Activated gamma-delta T cell treated with anti-CD3 and anti-CD28 coated beads, Interleukin-2, amount 50 U/mL, for 16 hours (primary cell): Measurements from ENCODE around the gene ODC1.
A peak's percentile ranks its signal among the peaks of the same experiment; 100 is the strongest.
"Not testable (repeated sequence)": the region's sequence is repeated elsewhere in the genome, so short reads cannot be mapped to it uniquely, and the experiment has no call there.

Experiments
- DNase-seq: peaks from one replicate; pipeline ENCODE4 v3.0.0-alpha.2; 2020; ENCODE audit warnings: low read depth

ODC1 gene

DNA sequence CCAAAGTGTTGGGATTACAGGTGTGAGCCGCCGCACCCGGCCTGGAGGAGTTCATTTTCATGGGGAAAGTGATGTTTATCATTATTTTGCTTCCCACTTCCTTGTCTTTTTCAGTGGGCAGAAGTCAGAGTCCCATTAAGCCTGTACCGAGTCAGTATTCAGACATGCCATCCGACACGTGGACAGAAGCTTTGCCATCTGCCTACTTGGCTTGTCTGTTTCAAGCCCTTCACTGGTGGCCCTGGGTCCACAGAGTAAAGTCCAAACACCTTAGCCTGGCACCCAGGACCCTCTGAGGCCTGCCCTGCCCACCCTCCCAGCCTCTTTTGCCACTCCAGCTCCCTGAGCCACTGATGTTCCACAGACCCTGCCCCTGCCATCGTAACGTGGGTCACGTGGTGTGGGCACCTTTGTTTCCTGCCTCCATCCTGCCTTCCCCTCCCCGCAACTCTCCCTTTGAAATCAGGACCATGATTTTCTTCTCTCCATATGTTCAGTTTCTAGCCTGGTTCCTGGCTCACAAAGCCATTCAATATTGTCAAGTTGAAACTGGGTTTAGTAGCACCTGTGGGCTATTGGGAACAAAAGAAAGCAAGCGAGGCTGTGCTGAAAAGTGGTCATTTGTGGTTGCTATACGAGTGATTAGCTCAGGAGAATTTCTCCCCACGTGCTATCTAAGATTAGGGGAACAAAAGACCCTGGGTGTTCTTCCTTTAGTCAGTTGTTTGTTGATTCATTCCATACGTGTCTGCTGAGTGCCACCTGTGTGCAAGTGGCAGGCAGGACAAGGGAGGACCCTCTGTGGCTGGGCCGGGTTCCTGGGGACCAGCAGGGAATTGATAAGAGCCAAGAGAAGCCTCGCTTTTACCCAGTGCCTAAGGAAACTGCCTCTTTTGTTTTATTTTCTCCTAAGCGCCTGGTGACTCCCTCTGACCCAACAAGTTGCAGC is 5.1 kb upstream of the ODC1 start:
- no peak for DNase-seq

DNA sequence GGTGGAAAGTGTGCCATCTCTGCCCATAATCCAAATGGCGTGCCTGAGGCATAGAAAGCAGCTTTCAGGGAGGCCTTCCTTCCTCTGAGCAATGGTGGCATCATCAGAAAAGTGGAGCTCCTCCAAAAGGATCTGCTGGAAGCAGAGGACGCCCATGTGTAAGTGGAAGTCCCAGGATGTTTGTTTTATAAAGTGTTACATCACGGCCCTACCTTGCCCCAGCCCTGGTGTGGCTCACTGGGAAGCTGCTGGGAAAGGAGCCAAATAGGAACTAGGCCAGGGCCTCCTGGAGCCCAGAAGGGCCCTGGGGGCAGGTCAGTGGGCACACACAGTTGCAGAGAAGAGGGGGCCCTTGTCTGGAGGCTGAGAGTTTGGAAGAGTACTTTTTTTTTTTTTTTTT is 4.2 kb upstream of the ODC1 start:
- DNase-seq = no peak

DNA sequence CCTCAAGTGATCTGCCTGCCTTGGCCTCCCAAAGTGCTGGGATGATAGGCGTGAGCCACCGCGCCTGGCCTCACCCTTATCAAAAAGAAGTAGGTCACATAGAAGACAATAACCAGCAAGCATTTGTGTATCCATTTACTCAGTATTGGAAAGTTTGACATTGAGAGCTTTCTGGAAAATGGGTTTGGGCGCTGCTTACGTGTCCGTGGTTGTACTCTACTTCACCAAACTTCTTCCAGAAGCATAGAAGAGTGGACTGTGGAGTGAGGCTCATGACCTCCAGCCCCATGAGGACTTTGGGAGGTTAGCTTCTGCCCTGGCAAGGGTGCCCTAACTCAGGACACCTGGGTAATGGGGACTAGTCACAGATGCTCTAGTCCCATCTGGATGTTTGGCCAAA is 3.7 kb upstream of the ODC1 start:
- no peak for DNase-seq

GRCh38 chr2:10449838-10450691 is 1.9 kb upstream of the ODC1 start:
- DNase-seq = no peak

GRCh38 chr2:10449486-10449831 is 1.3 kb upstream of the ODC1 start:
- DNase-seq = no peak

GRCh38 chr2:10448576-10449485 is 704 bp upstream of the ODC1 start:
- peak; percentile 87 for DNase-seq

DNA sequence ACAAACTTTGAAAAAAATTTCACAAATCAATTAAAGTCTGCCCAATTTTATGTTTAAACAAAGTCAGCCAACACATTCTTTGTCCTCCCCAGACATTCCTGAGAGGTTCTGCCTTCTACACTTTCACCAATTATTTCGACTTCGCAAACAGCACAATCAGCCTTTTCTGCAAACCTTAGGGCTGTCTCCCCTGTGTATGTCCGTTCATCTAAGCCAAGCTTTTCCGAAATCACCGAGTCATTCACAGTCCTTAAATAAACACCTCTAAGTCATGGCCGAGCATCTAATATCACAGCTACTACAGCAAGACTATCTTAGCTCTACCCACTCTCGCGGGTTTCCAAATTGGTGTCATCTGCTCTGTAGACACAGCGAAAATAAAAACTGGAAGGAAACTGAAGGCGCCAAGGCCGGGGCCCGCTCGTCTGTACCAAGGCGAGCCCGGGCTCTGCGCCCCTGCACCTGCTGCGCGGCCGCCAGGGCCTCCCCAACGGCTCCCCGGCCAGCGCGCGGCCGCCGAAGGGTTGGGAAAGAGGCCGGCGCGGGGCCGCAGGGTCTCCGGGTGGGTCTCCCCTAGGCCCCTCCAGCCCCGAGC is 730 bp downstream of the ODC1 start:
- no peak for DNase-seq

DNA sequence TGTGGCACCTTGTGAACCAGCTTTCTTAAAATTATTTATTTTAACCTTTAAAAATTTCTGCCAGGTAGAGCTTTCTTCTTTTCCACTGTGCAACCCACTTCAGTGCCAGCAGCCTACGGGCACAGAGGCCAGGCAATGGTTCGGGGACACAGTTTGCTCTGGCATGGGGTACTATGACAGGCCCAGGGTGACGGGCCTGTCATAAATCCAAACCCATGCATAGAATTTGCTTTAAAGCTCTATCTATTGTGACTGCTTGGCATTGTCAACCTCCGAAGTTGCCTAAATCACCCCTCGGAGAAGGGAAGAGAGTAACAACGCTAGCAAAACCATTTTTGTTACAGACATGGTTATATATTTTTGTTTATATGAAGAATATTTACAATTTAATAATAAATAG is 1.5 kb downstream of the ODC1 start:
- no peak for DNase-seq

DNA sequence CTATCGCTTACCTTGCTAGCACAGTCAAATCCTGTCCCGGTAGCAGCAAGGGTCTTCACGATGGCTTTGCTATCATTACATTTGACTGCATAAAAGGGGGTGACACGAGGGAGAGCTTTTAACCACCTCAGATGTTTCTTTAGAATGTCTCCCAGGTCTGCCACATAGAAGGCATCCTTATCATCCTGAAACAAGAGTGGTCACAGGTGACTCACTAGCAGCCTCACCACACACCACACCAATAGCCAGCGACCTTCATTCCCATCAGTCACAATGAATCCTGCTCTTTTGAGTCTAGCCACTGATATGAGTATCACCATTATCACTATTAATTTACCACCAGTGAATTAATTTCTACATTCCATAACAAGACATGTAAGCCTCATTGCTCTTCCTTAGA is 3.7 kb downstream of the ODC1 start:
- no peak for DNase-seq

GRCh38 chr2:10442469-10443126 is 5.5 kb downstream of the ODC1 start:
- not testable (repeated sequence) for DNase-seq

DNA sequence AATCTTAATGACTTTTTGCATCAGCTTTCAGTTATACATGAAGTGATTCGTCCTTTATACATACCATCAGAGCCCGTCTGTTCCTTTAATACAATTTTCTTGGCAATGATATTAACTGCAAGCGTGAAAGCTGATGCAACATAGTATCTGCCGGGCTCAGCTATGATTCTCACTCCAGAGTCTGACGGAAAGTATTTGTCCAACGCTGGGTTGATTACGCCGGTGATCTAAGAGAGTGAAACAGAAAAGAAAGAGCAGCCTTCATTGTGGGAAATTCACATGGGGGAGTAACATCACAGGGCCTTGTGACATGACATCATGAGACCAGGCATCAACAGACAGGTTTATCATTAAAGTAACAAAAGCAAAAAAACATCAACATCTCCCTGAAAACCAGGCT is 6.2 kb downstream of the ODC1 start:
- no peak for DNase-seq

DNA sequence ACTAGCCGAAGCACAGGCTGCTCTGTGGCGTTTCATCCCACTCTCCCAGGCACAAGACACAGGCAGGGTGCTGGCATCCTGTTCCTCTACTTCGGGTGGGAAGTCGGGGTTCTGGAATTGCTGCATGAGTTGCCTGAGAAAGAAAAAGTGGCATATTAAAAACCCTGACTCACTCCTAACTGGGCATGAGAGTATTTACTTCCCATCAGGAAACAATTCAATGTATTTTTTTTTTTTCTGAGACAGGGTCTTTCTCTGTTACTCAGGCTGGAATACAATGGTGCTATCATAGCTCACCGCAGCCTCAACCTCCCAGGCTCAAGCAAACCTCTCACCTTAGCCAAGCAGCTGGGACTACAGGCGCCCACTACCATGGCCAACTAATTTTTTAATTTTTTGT is 7.4 kb downstream of the ODC1 start:
- no peak for DNase-seq

GRCh38 chr2:10439971-10440370 is 8.2 kb downstream of the ODC1 start:
- no peak for DNase-seq

DNA sequence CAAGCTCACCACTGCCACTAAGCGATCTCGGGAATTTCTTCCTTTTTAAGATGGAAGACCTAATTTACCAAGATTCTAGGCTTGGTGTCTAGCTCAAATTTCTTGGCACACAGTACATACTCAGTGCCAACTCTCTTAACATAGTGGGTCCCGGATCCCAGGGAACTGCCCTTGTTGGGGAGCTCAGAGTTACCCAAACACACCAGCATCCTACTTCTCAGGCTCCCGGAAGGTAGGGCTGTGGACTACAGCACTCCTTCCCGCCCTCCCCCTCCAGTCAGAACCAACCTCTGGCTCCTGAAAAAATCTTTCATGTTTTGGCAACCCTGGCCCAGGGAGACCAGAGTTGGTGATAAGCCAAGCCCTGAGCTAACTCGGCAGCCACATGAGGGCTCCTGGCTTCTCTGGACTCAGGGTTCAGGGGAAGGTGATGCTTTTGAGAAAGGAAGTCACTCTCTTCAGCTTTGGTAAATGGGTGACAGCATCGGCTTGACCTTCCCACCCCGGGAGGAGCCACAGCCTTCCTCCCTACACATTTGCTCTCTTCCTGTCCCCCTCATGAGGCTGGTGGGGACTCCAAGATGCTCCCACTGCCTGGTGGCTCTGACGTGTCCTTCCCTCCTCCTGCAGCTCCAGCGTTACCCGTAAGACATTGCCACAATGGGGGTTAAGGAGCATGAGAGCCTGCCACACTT is 8.8 kb downstream of the ODC1 start:
- DNase-seq = no peak

DNA sequence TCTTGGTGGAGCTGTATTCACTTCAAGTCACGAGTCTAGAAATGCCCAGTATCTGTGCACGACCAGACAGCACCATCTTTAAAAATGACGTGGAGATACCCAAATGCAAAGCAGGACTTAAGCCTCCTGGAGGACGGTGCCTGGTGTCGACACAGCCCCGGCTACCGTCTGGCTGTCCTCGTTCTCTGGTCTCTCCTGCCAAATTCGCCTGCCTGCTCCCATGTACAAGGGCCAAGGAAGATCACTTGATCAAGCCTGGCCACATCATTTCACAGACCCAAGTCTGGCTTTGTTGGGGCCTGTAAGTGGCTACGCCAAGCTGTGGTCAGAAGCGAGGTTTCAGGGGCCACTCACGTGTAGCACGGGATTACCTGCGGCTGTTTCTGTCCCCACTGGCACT is 9.4 kb downstream of the ODC1 start:
- no peak for DNase-seq

GRCh38 chr2:10437806-10438205 is 10.3 kb downstream of the ODC1 start:
- DNase-seq = no peak

GRCh38 chr2:10436583-10437110 is 11.5 kb downstream of the ODC1 start:
- no peak for DNase-seq

DNA sequence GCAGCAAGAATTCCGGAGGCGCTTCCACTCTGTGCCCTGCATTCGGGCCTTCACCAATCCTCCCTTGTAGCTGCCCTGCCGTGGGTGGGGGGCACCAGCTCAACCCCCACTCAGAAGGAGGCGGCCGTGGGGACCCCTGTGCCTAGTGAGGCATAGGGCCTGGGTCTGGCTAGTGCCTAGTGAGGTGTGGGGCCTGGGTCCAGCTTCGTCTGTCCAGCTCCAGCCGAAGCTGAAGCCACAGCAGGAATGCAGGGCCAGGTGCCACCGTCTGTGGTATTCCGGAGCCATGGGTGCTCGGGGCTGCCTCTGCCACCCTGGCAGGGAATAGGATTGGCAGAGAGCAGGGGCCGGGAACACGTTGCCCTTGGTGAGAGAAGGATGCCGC is 12.3 kb downstream of the ODC1 start:
- no peak for DNase-seq

DNA sequence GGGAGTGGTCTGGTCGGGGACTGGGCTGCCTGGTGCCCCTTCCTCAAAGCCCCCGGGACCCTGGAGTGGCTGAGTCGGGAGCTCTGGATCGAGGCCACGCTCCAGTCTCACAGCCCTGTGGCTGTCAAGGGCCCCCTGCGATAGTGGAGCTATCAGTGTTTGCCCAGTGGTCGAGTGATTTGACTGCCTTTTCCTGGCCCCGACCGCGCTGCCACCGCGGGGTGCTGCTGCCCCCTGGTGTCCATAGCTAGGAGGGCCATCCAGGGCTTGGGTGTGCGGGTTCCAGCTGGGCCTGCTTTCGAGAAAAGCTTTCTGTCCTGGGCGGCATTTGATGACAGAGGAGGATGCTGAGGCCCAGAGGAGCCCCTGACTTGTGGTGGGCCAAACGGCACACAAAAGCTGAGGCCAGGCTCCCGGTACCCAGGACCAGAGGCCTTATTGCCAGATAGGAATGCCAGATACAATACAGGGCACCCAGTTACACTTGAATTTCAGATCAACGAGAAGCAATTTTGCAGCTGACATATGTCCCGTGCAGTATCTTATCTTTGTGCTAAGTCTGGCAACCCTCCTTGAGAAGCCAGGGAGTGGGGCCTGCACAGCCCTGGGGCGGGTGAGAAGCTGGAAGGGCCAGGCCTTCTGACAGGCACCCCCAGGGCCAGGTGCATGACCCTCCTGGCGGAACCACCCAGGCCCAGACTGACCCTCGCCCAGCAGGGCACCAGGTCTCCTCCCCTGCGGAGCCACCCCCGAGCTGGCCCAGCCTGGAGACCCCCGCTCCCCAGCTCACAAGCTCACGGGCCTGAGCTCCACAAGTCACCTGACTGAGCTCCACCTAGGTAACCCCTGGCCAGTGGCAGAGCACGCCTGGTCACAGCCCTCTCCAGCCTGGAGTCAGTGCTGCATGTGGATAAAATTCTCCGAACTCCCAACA is 13.0 kb downstream of the ODC1 start:
- peak; percentile 50 for DNase-seq
